ENCODE results near the gene TMEM178B. TPM values are rescaled to one million over a fixed set of nuclear protein-coding genes. Genes with fewer than 3 reads are reported as not detected.

The TMEM178B gene
- total and polyA plus RNA-seq, 9 of the 15 experiments (the other 6 are each of a cell fraction or from before 2014, with no cell fraction given) = under 0.01 to 0.03 (median 0.01) TPM; not detected in 5

DNA sequence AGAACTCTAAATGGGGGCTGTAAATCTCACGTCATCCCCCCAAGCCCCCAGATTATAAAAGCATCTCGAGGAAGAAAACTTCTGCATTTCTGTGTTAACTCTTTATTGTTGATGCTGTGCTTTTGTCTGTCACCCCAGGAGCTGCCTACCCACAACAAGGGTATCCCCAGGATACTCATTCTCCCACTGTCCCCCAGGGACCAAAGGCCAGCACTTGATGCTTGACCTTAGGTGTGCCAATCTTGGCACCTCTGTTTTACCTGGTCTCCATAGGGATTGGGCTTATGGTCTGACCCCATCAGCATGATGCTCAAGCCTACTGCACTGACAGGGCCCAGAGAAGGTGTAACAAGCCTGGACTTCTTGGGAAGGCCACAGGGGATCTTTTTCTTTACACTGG is 251.4 kb downstream of the TMEM178B start:
- no TSS peak for BruUV-seq (replicated peaks)
- H3K4me3 ChIP-seq = no peak overlapping the region
- H3K4me2 ChIP-seq (ENCODE audit: insufficient read depth, low read length) = no peak overlapping the region
- H3K9me3 ChIP-seq (replicated peaks; ENCODE audit: control insufficient read depth, insufficient read depth, low read depth, low read length) = no peaks in the 10 kb centered on the region
- H2AFZ ChIP-seq (ENCODE audit: low read depth, low read length) = no peak overlapping the region
- intact Hi-C loops (cut with micrococcal nuclease) (no loop called here), in situ Hi-C loops (cut with MboI) (no loop called here)
- ATAC-seq (no peak), FAIRE-seq (no peak), DNase-seq (ENCODE audit: extremely low read depth in 1 of 4, low spot score in 3 of 4) (no peak)
- 0% methylated on average over 2 of the region's 2 CpGs for WGBS (ENCODE audit: insufficient coverage, low coverage, missing lambda C conversion rate)
- no peaks in the 10 kb centered on the region for H3K79me2 ChIP-seq (ENCODE audit: control insufficient read depth, insufficient read depth, low read length)
- CTCF ChIA-PET (ENCODE audit: low intra/inter-chr PET ratio) = no interaction called here
- no peak overlapping the region for H3K27ac ChIP-seq (ENCODE audit: extremely low read depth, low read depth, low read length)
- no peaks in the 10 kb centered on the region for H4K20me1 ChIP-seq (replicated peaks; ENCODE audit: control insufficient read depth, insufficient read depth, low read length)
- POLR2A ChIA-PET = interaction anchor here (0.7 to 2.0 kb wide), 2 partner anchors 9 to 14 kb away, joined by 3 to 4 read pairs; no protein-coding TSS in a partner anchor
- H3K4me1 ChIP-seq (replicated peaks in 1 of 2; ENCODE audit: control insufficient read depth in 2 of 2, insufficient read depth in 2 of 2, low read length in 2 of 2) = no peaks in the 10 kb centered on the region
- no peaks in the 10 kb centered on the region for H3K27me3 ChIP-seq (ENCODE audit: control insufficient read depth in 2 of 2, insufficient read depth in 2 of 2, low read length in 2 of 2)
- no peak overlapping the region for H3K9ac ChIP-seq (ENCODE audit: insufficient read depth in 1 of 2, low read depth in 2 of 2, low read length in 2 of 2)
- no peaks in the 10 kb centered on the region for H3K36me3 ChIP-seq (ENCODE audit: control insufficient read depth, insufficient read depth, low read length)
- no peaks in the 10 kb centered on the region for H3K9me1 ChIP-seq (ENCODE audit: control insufficient read depth, insufficient read depth, low read length)
- TF ChIP-seq ETS2 (tag; IDR thresholded peaks at IDR 0.05; ENCODE audit: borderline replicate concordance, poor library complexity, severe bottlenecking) (no peak), TCF7L2 (IDR thresholded peaks at IDR 0.05; ENCODE audit: low read depth, low read length) (no peak), ARID3A (IDR thresholded peaks at IDR 0.05; ENCODE audit: borderline replicate concordance, low read depth, low read length) (no peak), PCBP2 (IDR thresholded peaks at IDR 0.05; ENCODE audit: low read depth, low read length, poor library complexity, severe bottlenecking) (no peak), ZNF589 (CRISPR knock-in tag; IDR thresholded peaks at IDR 0.05; ENCODE audit: low read depth) (no peak), FOXJ2 (tag; IDR thresholded peaks at IDR 0.05) (no peak), RBM34 (IDR thresholded peaks at IDR 0.05; ENCODE audit: borderline replicate concordance, insufficient read depth, low read length) (no peak), KDM4B (IDR thresholded peaks at IDR 0.05; ENCODE audit: borderline replicate concordance in 2 of 2, low read depth in 1 of 2) (no peak), POU5F1 (IDR thresholded peaks at IDR 0.05; ENCODE audit: borderline replicate concordance, low read depth, low read length, partially characterized antibody) (no peak), ZBTB1 (CRISPR knock-in tag; IDR thresholded peaks at IDR 0.05; ENCODE audit: borderline replicate concordance, low read depth) (no peak), HOXB6 (CRISPR knock-in tag; IDR thresholded peaks at IDR 0.05; ENCODE audit: borderline replicate concordance) (no peak), ELK3 (CRISPR knock-in tag; IDR thresholded peaks at IDR 0.05) (no peak), LARP7 (IDR thresholded peaks at IDR 0.05) (no peak), ZNF584 (CRISPR knock-in tag; IDR thresholded peaks at IDR 0.05; ENCODE audit: low read depth) (no peak)
- TF ChIP-seq, protein P1, sequence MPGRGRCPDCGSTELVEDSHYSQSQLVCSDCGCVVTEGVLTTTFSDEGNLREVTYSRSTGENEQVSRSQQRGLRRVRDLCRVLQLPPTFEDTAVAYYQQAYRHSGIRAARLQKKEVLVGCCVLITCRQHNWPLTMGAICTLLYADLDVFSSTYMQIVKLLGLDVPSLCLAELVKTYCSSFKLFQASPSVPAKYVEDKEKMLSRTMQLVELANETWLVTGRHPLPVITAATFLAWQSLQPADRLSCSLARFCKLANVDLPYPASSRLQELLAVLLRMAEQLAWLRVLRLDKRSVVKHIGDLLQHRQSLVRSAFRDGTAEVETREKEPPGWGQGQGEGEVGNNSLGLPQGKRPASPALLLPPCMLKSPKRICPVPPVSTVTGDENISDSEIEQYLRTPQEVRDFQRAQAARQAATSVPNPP (IDR thresholded peaks at IDR 0.05; ENCODE audit: borderline replicate concordance, insufficient read depth, insufficient read length) = no peak
- TF ChIP-seq, protein P2, sequence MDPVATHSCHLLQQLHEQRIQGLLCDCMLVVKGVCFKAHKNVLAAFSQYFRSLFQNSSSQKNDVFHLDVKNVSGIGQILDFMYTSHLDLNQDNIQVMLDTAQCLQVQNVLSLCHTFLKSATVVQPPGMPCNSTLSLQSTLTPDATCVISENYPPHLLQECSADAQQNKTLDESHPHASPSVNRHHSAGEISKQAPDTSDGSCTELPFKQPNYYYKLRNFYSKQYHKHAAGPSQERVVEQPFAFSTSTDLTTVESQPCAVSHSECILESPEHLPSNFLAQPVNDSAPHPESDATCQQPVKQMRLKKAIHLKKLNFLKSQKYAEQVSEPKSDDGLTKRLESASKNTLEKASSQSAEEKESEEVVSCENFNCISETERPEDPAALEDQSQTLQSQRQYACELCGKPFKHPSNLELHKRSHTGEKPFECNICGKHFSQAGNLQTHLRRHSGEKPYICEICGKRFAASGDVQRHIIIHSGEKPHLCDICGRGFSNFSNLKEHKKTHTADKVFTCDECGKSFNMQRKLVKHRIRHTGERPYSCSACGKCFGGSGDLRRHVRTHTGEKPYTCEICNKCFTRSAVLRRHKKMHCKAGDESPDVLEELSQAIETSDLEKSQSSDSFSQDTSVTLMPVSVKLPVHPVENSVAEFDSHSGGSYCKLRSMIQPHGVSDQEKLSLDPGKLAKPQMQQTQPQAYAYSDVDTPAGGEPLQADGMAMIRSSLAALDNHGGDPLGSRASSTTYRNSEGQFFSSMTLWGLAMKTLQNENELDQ (CRISPR knock-in tag; IDR thresholded peaks at IDR 0.05; ENCODE audit: borderline replicate concordance) = no peak
